Caco-2 (cell line): ENCODE results near the gene RNASEH1. TPM values are rescaled to one million over a fixed set of nuclear protein-coding genes. Genes with fewer than 3 reads are reported as not detected.

Experiments
- BruUV-seq: library from RNA; stranded (reverse); fragments of 400-500 nt; replicated peaks from 2 replicates; lab custom pipeline; 2021; lab: Mats Ljungman, UMichigan
- CTCF ChIA-PET: fragments of 300-600 bp; sonication (Branson Sonifier 250); formaldehyde crosslinking; loops from one replicate; lab custom pipeline; 2022; ENCODE audit warnings: antibody characterized with exemption; lab: Charles Lee
- POLR2A ChIA-PET: fragments of 300-600 bp; sonication (Branson Sonifier 250); formaldehyde crosslinking; loops from one replicate; lab custom pipeline; 2022; ENCODE audit warnings: antibody characterized with exemption; lab: Charles Lee
- DNase-seq, 2 experiments: peaks; one replicate each; pipeline versions ENCODE4 v3.0.0 to v3.0.0-alpha.2; 2020 to 2022
- H3K27me3 ChIP-seq: replicated peaks from 2 replicates; pipeline ENCODE4 v1.6.0; 2011; ENCODE audit warnings: low read length; ENCODE audit not compliant: control insufficient read depth, insufficient read depth
- H3K36me3 ChIP-seq: 2 replicates; pipeline ENCODE4 v1.5.1; 2011; ENCODE audit warnings: low read length; ENCODE audit not compliant: control insufficient read depth, insufficient read depth
- H3K4me1 ChIP-seq: fragments of 250-450 bp; sonication (Bioruptor Pico); 2 replicates; pipeline ENCODE4 v1.5.1; 2020; ENCODE audit warnings: mild to moderate bottlenecking
- H3K4me3 ChIP-seq: 2 replicates; pipeline ENCODE4 v1.5.1; 2011; ENCODE audit warnings: low read depth, mild to moderate bottlenecking, control low read depth, low read length
- H3K9me3 ChIP-seq: fragments of 250-450 bp; sonication (Bioruptor Pico); 2 replicates; pipeline ENCODE4 v1.5.1; 2020; ENCODE audit warnings: mild to moderate bottlenecking, moderate library complexity
- H3K27ac Mint-ChIP-seq: one replicate; pipeline ENCODE4 v1.8.0; 2022; ENCODE audit warnings: mixed read lengths; ENCODE audit not compliant: unreplicated experiment
- H3K27me3 Mint-ChIP-seq: one replicate; pipeline ENCODE4 v1.8.0; 2022; ENCODE audit warnings: mixed read lengths; ENCODE audit not compliant: insufficient read depth, unreplicated experiment
- H3K36me3 Mint-ChIP-seq: one replicate; pipeline ENCODE4 v1.8.0; 2022; ENCODE audit warnings: mild to moderate bottlenecking, mixed read lengths; ENCODE audit not compliant: insufficient read depth, unreplicated experiment
- H3K4me1 Mint-ChIP-seq: one replicate; pipeline ENCODE4 v1.8.0; 2022; ENCODE audit warnings: low read depth, mixed read lengths; ENCODE audit not compliant: unreplicated experiment
- H3K4me3 Mint-ChIP-seq: one replicate; pipeline ENCODE4 v1.8.0; 2022; ENCODE audit warnings: mild to moderate bottlenecking, moderate library complexity, mixed read lengths; ENCODE audit not compliant: unreplicated experiment
- H3K9me3 Mint-ChIP-seq: one replicate; pipeline ENCODE4 v1.8.0; 2022; ENCODE audit warnings: mixed read lengths; ENCODE audit not compliant: unreplicated experiment
- intact Hi-C: fragments of 100-400 bp; cut with micrococcal nuclease; formaldehyde crosslinking; loops from one replicate; pipeline ENCODE4 v1.10.0; 2022; ENCODE audit not compliant: unreplicated experiment
- total RNA-seq: library from RNA; stranded (reverse); gene quantifications from 2 replicates; pipeline ENCODE4 v1.2.3, GENCODE V29; 2022
- TF ChIP-seq, protein P1 (sequence below), 2 experiments: fragments of 200-600 bp in 1 of 2; IDR thresholded peaks; 1 replicate in 1 of 2; 2 replicates in 1 of 2; pipeline versions ENCODE4 v1.5.1 to v1.8.0; 2011 to 2022; ENCODE audit warnings: antibody characterized with exemption in 1 of 2, control low read depth in 1 of 2, inconsistent platforms in 1 of 2, low read depth in 1 of 2, low read length in 1 of 2, mild to moderate bottlenecking in 1 of 2, moderate library complexity in 1 of 2; ENCODE audit not compliant: insufficient read depth in 1 of 2, severe bottlenecking in 1 of 2, unreplicated experiment in 1 of 2

The RNASEH1 gene
- total RNA-seq, 1 experiment from 2014 or later, result 47.1 TPM

DNA sequence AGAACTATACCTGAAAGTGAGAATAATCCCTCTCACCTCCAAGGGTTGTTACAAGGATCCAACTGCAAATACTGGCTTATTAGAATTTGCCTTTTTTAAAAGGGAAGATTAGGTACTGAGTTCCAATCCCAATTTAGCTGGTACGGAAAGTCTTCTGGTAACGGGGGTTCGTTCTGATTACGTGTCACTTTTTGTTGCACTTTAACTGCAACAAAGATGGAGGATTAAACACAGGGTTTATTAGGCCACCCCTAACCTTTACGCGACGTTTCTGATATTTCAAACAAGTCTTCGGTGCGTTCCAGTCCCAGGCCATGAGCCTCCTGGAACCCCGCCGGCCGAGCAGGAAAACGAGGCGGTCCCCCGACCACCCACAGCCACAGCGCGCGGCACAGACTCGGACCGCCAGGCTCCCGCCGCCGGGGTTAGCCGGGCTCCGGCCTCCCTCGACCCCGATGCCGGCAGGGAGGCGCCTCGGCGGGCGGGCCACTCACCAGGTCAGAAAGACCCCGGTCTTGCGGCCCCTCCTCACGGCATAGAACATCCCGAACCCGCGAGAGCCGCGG lies 411 bp downstream of the RNASEH1 start:
- H3K27me3 ChIP-seq, result no peaks in the 10 kb centered on the region
- Mint-ChIP-seq H3K36me3 (peaks cover 85% of the 10 kb centered on the region), H3K9me3 (no peaks in the 10 kb centered on the region), H3K4me3 (peak overlapping the region; percentile 92), H3K4me1 (peaks cover 12% of the 10 kb centered on the region), H3K27ac (peak overlapping the region; percentile 95), H3K27me3 (no peaks in the 10 kb centered on the region)
- ChIA-PET CTCF (interaction anchor here (0.7 to 1.4 kb wide), 3 partner anchors 17 to 39 kb away, joined by 3 to 5 read pairs (median 5); partner anchors contain the start of gene RPS7), POLR2A (interaction anchor here (1.0 to 2.2 kb wide), 7 partner anchors 16 to 180 kb away, joined by 3 to 22 read pairs (median 10); partner anchors contain the start of genes ADI1 and EIPR1)
- peak overlapping the region; percentile 81 for H3K4me3 ChIP-seq
- H3K4me1 ChIP-seq, result peaks cover 6% of the 10 kb centered on the region; the same call in 1 of the 2 replicates
- no peaks in the 10 kb centered on the region for H3K9me3 ChIP-seq
- no peak for DNase-seq
- intact Hi-C loops, result loop anchor here (1.0 kb wide), 7 partner anchors 18 to 178 kb away; partner anchors contain the start of genes ADI1, RPS7 and TRAPPC12
- TF ChIP-seq, protein P1, sequence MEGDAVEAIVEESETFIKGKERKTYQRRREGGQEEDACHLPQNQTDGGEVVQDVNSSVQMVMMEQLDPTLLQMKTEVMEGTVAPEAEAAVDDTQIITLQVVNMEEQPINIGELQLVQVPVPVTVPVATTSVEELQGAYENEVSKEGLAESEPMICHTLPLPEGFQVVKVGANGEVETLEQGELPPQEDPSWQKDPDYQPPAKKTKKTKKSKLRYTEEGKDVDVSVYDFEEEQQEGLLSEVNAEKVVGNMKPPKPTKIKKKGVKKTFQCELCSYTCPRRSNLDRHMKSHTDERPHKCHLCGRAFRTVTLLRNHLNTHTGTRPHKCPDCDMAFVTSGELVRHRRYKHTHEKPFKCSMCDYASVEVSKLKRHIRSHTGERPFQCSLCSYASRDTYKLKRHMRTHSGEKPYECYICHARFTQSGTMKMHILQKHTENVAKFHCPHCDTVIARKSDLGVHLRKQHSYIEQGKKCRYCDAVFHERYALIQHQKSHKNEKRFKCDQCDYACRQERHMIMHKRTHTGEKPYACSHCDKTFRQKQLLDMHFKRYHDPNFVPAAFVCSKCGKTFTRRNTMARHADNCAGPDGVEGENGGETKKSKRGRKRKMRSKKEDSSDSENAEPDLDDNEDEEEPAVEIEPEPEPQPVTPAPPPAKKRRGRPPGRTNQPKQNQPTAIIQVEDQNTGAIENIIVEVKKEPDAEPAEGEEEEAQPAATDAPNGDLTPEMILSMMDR (IDR thresholded peaks at IDR 0.05; ENCODE audit: insufficient read depth in 1 of 2, low read depth in 1 of 2, low read length in 1 of 2, severe bottlenecking in 1 of 2, unreplicated experiment in 1 of 2), result no peak
- peaks cover 4% of the 10 kb centered on the region; the same call in 1 of the 2 replicates for H3K36me3 ChIP-seq
- BruUV-seq, result TSS peak; percentile 67

DNA sequence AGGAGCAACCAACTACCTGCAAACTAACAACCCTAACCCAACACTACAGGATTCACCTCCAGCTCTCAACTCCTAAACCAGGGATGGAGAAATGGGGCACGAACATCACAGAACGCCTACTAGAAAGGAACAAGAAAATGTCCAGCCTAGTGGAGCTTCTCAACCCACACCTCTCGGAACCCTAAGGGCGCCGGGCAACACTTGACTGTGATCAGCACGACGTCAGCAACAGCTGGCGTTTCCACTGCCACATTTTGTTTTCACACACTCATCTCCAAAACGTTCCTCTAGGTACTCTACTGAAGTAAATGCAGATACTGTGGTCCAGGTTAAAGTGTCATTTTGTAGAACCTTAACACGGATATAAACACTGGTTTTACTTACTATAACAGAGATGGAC lies 4.2 kb downstream of the RNASEH1 start:
- H3K9me3 ChIP-seq, result no peaks in the 10 kb centered on the region
- H3K4me3 ChIP-seq, result no peak overlapping the region
- H3K27me3 ChIP-seq, result no peaks in the 10 kb centered on the region
- no peak for DNase-seq
- no peaks in the 10 kb centered on the region for H3K4me1 Mint-ChIP-seq
- H3K36me3 Mint-ChIP-seq, result peaks cover 99% of the 10 kb centered on the region
- intact Hi-C loops, result no loop called here
- no TSS peak for BruUV-seq
- H3K36me3 ChIP-seq, result peaks cover 6% of the 10 kb centered on the region; the same call in 1 of the 2 replicates
- H3K9me3 Mint-ChIP-seq, result no peaks in the 10 kb centered on the region
- no peaks in the 10 kb centered on the region for H3K27me3 Mint-ChIP-seq
- H3K27ac Mint-ChIP-seq, result no peak overlapping the region
- no peak overlapping the region for H3K4me3 Mint-ChIP-seq
- ChIA-PET POLR2A (no interaction called here), CTCF (interaction anchor here (0.6 to 0.7 kb wide), 2 partner anchors 18 to 19 kb away, joined by 3 read pairs; no protein-coding TSS in a partner anchor)
- TF ChIP-seq, protein P1 (IDR thresholded peaks at IDR 0.05; ENCODE audit: insufficient read depth in 1 of 2, low read depth in 1 of 2, low read length in 1 of 2, severe bottlenecking in 1 of 2, unreplicated experiment in 1 of 2), result no peak
- peaks cover 6% of the 10 kb centered on the region; the same call in 1 of the 2 replicates for H3K4me1 ChIP-seq

DNA sequence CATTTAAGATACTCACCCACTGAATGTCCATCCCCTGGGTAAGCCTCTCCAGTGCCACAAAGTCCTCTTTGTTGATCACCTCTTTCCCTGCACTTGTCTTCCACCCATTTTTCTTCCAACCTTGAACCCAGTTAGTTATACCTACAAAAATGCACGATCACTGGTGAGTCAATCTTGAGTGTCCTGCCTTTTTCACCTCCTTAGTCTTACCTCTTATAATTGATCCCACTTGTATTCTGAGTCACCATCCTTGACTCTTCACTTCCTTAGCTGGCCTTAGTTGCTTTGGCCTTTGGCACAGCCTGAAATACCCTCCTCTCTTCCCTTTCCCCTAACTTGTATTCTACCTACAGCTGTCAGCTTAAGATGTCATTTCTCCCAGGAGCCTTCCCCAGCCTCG lies 10.2 kb downstream of the RNASEH1 start:
- TF ChIP-seq, protein P1 (IDR thresholded peaks at IDR 0.05; ENCODE audit: insufficient read depth in 1 of 2, low read depth in 1 of 2, low read length in 1 of 2, severe bottlenecking in 1 of 2, unreplicated experiment in 1 of 2), result no peak
- Mint-ChIP-seq H3K27ac (peak overlapping the region; percentile 18), H3K9me3 (no peaks in the 10 kb centered on the region), H3K4me3 (no peak overlapping the region), H3K27me3 (no peaks in the 10 kb centered on the region), H3K36me3 (peaks cover 99% of the 10 kb centered on the region), H3K4me1 (no peaks in the 10 kb centered on the region)
- ChIA-PET CTCF (no interaction called here), POLR2A (no interaction called here)
- intact Hi-C loops, result no loop called here
- DNase-seq, result no peak
- no peak overlapping the region for H3K4me3 ChIP-seq
- no peaks in the 10 kb centered on the region for H3K4me1 ChIP-seq
- H3K9me3 ChIP-seq, result no peaks in the 10 kb centered on the region
- BruUV-seq, result no TSS peak
- H3K36me3 ChIP-seq, result peaks cover 7% of the 10 kb centered on the region
- no peaks in the 10 kb centered on the region for H3K27me3 ChIP-seq
